NCI-H1417 treated with DMSO at 0.1 percent for 48 hours (cell line): ENCODE results near the gene DYNC1I2.
A peak's percentile ranks its signal among the peaks of the same experiment; 100 is the strongest.

Experiments
- DNase-seq: peaks from one replicate; lab custom pipeline; 2025; lab: John Stamatoyannopoulos, UW

DYNC1I2 gene

GRCh38 chr2:171687287-171688128 lies at the start of gene DYNC1I2:
Gene DYNC1I2, plus strand, starts transcription at chr2:171687469. Its CDS starts 2,687 bp downstream, at chr2:171690156.
- DNase-seq = peak; percentile 37

- DNase-seq = no peak
These were observed 35.4 kb upstream of the DYNC1I2 start for GRCh38 chr2:171651667-171652415.

- no peak for DNase-seq
These were observed 34.9 kb upstream of the DYNC1I2 start for GRCh38 chr2:171652416-171652785.

- no peak for DNase-seq
These were observed 31.7 kb upstream of the DYNC1I2 start for GRCh38 chr2:171655586-171655985.

GRCh38 chr2:171667041-171667440 lies 20.2 kb upstream of the DYNC1I2 start:
- DNase-seq = no peak

GRCh38 chr2:171668183-171668582 lies 19.1 kb upstream of the DYNC1I2 start:
- DNase-seq = no peak

GRCh38 chr2:171669121-171669520 lies 18.1 kb upstream of the DYNC1I2 start:
- DNase-seq = no peak

- DNase-seq = no peak
These were observed 16.6 kb upstream of the DYNC1I2 start for GRCh38 chr2:171670655-171671054.

GRCh38 chr2:171671867-171672266 lies 15.4 kb upstream of the DYNC1I2 start:
- no peak for DNase-seq

GRCh38 chr2:171673905-171674304 lies 13.4 kb upstream of the DYNC1I2 start:
- DNase-seq = no peak

GRCh38 chr2:171675810-171676345 lies 11.4 kb upstream of the DYNC1I2 start:
- DNase-seq = no peak

- no peak for DNase-seq
These were observed 8.7 kb upstream of the DYNC1I2 start for GRCh38 chr2:171678619-171679018.

- no peak for DNase-seq
These were observed 828 bp downstream of the DYNC1I2 start for GRCh38 chr2:171688129-171688465.

- no peak for DNase-seq
These were observed 5.1 kb downstream of the DYNC1I2 start for GRCh38 chr2:171692331-171692730.

GRCh38 chr2:171702781-171703556 lies 15.7 kb downstream of the DYNC1I2 start:
- DNase-seq = no peak

GRCh38 chr2:171703574-171704347 lies 16.5 kb downstream of the DYNC1I2 start:
- no peak for DNase-seq

- DNase-seq = no peak
These were observed 19.0 kb downstream of the DYNC1I2 start for GRCh38 chr2:171706152-171706803.

- no peak for DNase-seq
These were observed 20.5 kb downstream of the DYNC1I2 start for GRCh38 chr2:171707752-171708151.

GRCh38 chr2:171709011-171709685 lies 21.9 kb downstream of the DYNC1I2 start:
- no peak for DNase-seq

- no peak for DNase-seq
These were observed 24.1 kb downstream of the DYNC1I2 start for GRCh38 chr2:171711351-171711750.
